Posterior vena cava (tissue), 2 donors: ENCODE measurements around the gene AS3MT. TPM values are rescaled to one million over a fixed set of nuclear protein-coding genes. Genes with fewer than 3 reads are reported as not detected.
A peak's percentile ranks its signal among the peaks of the same experiment; 100 is the strongest.
"Not testable (repeated sequence)": the region's sequence is repeated elsewhere in the genome, so short reads cannot be mapped to it uniquely, and the experiment has no call there.

Source experiments
- DNase-seq: peaks from one replicate; pipeline ENCODE4 v3.0.0-alpha.2; 2020; ENCODE audit warnings: low spot score
- intact Hi-C, 2 donors: fragments of 100-400 bp; cut with DNase I; formaldehyde crosslinking; loops; one replicate each; pipeline versions ENCODE4 v1.14.1 to v1.14.2; 2022 to 2023
- total RNA-seq, 2 donors: library from RNA; stranded (reverse); fragmentation: NEBNext Ultra II Directional; extraction: Animal tissue kit (Norgen Biotek cat#: 25700); gene quantifications; one replicate each; pipeline ENCODE4 v1.2.1, GENCODE V29; 2021
- donor health status: DM: yes; HTN: yes; CAD: no.
- donor health status: DM: yes; HTN: yes; CAD: no.

AS3MT gene
- total RNA-seq, 2 donors from 2014 or later = 0.65 to 1.2 TPM

DNA sequence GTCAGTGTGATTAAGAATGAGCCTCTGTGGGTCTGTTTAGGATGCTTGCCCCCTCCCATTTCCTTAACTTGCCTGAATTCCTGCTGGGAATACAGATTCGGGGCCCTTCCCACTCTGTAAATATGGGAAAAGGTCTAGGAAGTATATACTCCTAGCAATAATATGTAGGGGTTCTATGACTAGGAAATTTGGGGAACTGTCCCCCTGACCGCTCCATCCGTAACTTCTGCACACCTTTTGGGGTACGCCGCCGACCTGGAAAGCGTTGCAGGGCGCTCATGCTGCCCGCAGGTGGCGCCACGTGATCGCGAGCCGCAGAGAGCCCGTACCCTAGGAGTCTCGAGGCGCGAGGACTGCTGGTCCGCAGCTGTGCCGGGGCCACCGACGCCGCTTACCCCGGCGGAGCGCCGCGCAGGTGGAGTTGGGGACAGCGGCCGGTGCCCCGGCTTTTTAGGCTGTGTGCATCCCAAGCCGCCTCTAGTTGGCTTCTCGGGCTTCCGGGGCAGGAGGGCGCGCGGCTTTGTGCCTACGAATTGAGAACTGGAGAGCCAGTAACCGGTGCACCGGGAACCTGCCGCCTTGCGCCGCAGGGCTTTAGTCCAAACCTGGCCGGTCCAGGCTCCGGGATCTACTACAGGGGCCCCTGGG lies 48.2 kb downstream of the AS3MT start:
- intact Hi-C loops = loop anchor here (2.0 to 10.0 kb wide), 4 partner anchors 151 to 335 kb away; partner anchors contain the start of gene RPEL1 (in 1 of the 2)
- peak; percentile 94 for DNase-seq

DNA sequence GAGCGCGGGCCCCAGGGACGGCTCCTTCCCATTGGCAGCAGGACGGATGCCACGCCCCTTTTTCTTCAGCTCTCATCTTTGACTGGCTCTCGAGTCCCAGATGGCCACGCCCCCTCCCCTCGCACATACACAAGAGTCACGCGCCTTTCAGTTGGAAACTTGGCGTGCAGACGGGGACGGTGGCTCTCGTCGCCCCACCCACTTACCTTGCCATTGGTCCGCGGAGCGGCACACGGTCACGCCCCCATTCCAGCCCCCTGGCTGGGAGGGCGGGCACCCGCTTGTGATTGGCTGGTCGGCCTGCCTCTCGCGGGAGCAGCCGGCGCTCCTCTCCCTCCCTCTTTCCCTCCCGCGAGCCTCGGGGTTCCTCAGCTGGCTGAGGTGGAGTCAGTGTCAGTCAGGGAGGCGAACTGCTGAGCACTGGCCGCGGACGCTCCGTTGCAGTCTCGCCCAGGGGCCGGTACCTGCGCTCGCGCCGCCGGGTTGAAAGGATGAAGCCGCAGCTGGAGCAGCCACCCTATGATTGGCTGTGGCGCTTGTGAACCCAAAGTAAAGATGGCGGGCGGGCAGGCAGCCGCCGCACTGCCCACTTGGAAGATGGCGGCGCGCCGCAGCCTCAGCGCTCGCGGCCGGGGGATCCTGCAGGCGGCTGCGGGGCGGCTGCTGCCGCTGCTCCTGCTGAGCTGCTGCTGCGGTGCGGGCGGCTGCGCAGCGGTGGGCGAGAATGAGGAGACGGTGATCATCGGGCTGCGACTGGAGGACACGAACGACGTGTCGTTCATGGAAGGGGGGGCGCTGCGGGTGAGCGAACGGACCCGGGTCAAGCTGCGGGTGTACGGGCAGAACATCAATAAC lies 48.9 kb downstream of the AS3MT start, which contains the start of gene CNNM2:
Gene CNNM2 (plus strand): TSS at position 333 of the 855 bp plus-strand sequence. CDS start 187 bp downstream, at position 520.
- peak; percentile 100 for DNase-seq
- intact Hi-C loops = loop anchor here (2.0 to 10.0 kb wide), 4 partner anchors 151 to 334 kb away; partner anchors contain the start of gene RPEL1 (in 1 of the 2)

DNA sequence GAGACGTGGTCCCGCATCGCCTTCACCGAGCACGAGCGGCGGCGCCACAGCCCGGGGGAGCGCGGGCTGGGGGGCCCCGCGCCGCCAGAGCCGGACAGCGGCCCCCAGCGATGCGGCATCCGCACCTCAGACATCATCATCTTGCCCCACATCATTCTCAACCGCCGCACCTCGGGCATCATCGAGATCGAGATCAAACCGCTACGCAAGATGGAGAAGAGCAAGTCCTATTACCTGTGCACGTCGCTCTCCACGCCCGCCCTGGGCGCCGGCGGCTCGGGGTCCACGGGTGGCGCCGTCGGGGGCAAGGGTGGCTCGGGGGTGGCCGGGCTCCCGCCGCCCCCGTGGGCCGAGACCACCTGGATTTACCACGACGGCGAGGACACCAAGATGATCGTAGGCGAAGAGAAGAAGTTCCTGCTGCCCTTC lies 49.6 kb downstream of the AS3MT start:
- no peak for DNase-seq
- intact Hi-C loops = loop anchor here (5.0 to 10.0 kb wide), 3 partner anchors 153 to 333 kb away; partner anchors contain the start of gene RPEL1 (in 1 of the 2)

DNA sequence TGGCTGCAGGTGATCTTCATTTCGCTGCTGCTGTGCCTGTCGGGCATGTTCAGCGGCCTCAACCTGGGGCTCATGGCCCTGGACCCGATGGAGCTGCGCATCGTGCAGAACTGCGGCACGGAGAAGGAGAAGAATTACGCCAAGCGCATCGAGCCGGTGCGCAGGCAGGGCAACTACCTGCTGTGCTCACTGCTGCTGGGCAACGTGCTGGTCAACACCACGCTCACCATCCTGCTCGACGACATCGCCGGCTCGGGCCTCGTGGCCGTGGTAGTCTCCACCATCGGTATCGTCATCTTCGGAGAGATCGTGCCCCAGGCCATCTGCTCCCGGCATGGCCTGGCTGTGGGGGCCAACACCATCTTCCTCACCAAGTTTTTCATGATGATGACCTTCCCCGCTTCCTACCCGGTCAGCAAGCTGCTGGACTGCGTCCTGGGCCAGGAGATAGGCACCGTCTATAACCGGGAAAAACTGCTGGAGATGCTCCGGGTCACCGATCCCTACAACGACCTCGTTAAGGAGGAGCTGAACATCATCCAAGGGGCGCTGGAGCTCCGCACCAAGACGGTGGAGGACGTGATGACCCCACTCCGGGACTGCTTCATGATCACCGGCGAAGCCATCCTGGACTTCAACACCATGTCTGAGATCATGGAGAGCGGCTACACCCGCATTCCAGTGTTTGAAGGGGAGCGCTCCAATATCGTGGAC lies 50.1 kb downstream of the AS3MT start:
- intact Hi-C loops = loop anchor here (5.0 to 10.0 kb wide), 3 partner anchors 153 to 333 kb away; partner anchors contain the start of gene RPEL1 (in 1 of the 2)
- no peak for DNase-seq

DNA sequence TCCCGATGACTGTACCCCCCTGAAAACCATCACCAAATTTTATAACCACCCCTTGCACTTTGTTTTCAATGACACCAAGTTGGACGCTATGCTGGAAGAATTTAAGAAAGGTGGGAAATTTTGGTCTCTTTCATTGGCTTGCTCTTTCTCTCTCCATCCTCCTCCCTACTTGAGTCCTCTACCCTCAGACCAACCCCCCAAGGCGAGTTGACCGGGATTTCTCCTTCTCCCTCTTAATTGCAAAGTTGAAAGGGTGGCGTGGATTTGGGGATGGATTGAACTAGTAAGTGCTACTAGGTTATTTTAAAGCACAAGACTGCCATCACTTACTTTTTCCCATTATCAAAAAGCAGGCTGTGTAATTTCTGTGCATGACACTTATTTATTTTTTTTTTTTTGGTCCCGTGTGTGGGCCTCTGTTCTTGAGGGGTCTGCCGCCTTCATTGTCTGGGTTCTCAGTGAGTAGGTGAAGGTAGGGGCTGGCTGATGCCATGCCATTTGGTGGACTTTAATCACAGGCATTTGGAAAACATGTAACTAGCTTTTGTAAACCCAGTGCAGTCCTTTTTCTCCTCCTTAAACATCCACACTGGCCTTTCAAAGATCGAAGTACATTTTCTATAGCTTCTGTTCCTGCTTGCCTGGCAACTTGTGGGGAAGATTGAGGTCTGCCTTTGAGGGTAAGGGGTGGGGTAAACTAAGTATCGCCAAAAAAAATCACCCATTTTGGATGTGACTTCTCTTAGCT lies 50.9 kb downstream of the AS3MT start:
- intact Hi-C loops = loop anchor here (5.0 to 10.0 kb wide), 3 partner anchors 152 to 332 kb away; partner anchors contain the start of gene RPEL1 (in 1 of the 2)
- DNase-seq = no peak

DNA sequence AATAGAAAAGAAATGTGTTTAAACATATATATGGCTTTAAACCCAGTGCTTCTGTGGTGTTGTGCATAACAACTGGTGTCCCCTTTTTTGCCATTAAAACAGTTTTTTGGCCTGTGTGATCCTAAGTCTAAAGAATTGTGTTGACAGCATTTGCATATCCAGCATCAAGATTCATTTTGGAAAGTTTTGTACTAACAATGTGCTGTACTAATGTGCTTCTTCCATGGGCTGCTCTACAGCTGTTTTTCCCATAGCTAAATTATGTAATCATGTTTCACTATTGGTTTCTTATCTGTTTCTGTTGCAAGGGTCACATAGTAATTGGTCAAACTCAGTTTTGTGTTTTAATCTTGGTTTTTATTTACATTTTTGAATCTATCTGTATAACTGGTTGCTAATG lies 54.3 kb downstream of the AS3MT start:
- no peak for DNase-seq
- intact Hi-C loops = no loop called here

DNA sequence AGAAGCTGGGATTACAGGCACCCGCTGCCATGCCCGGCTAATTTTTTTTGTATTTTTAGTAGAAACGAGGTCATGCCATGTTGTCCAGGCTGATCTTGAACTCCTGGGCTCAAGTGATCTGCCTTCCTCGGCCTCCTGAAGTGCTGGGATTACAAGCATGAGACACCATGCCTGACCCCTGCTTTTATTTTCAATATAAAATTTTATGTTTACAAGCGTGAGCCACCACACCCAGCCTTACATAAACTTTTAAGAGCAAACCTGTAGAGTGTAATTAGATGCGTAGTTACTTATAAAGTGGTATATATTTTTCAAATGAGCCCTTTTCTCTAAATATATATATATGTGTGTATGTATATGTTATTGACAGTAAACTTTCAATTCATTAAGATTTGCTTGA lies 57.6 kb downstream of the AS3MT start:
- intact Hi-C loops = no loop called here
- no peak for DNase-seq

DNA sequence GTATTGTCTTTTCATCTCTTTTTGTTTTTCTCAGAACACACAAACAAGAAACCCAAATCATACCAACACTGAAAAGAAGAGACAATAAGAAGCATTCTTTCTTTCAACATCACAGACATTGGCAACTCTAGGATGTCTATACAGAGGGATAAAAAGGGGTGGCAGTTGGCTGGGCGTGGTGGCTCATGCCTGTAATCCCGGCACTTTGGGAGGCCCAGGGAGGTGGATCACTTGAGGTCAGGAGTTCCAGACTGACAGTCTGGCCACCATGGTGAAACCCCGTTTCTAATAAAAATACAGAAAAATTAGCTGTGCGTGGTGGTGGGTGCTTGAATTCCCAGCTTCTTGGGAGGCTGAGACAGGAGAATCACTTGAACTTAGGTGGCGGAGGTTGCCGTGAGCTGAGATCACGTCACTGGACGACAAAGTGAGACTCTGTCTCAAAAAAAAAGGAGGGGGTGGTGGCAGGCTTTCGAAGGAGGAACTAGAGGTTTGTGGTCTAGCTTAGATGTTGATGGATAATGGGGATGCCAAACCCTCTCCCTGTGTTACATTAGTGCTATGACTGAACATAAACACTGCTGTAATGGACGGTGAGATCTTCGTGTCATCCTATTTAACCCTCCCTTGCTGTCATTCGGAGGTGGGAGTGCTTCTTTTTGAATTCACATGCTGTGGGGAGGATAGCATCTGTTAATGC lies 58.2 kb downstream of the AS3MT start:
- intact Hi-C loops = no loop called here
- DNase-seq = no peak

DNA sequence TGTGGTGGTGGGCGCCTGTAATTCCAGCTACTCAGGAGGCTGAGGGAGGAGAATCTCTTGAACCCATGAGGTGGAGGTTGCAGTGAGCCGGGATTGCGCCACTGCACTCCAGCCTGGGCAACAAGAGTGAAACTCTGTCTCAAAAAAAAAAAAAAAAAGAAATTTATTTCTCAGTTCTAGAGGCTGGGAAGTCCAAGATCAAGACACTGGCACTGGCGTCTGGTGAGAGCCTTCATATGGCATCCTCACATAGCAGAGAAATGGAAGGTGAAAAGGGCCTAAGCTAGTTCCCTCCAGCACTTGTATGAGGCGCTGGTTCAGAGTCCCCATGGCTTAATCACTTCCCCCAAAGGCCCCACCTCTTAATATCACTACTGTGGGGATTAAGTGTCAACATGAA lies 59.2 kb downstream of the AS3MT start:
- intact Hi-C loops, DNase-seq: not testable (repeated sequence)

DNA sequence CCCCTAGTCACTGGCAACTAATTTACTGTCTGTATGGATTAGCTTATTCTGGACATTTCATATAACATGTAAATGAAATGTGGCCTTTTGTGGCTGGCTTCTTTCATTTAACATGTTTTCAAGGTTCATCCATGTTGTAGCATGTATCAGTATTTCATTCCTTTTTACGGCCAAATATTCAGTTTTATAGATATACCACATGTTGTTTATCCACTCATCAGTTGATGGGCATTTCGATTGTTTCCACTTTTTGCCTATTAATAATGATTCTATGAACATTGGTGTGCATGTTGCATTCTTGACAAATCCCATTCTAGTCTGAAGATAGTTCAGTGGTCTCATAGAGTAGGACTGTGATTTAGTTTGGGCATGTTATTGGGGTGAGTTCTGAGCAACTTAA lies 61.5 kb downstream of the AS3MT start:
- intact Hi-C loops = no loop called here
- no peak for DNase-seq

DNA sequence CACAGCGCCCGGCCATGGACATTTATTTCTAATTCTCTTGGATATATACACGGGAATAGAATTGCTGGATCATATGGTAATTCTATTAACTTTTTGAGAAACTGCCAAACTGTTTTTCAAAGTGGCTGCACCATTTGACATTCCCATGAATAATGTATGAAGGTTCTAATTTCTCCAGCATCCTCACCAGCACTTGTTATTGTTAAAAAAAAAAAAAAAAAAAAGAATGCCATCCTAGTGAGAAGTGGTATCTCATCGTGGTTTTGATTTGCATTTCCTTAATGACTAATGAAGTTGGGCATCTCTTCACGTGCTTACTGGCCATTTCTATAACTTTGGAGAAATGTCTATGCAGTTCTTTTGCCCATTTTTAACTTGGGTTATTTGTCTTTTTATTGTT lies 62.4 kb downstream of the AS3MT start:
- DNase-seq = no peak
- intact Hi-C loops = no loop called here

DNA sequence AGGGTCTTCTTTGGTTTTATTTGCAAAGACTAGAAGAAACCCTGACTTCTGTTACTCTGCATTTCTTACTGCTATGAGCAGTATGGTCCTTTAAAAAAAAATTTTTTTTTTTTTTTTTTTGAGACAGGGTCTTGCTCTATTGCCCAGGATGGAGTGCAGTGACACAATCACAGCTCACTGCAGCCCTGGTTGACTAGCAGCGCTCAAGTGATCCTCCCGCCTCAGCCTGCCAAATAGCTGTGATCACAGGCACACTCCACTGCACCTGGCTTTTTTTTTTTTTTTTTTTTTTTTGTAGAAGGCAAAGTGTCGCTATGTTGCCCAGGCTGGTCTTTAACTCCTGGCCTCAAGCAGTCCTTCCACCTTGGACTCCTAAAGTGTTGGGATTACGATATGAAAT lies 66.2 kb downstream of the AS3MT start:
- intact Hi-C loops = no loop called here
- no peak for DNase-seq

DNA sequence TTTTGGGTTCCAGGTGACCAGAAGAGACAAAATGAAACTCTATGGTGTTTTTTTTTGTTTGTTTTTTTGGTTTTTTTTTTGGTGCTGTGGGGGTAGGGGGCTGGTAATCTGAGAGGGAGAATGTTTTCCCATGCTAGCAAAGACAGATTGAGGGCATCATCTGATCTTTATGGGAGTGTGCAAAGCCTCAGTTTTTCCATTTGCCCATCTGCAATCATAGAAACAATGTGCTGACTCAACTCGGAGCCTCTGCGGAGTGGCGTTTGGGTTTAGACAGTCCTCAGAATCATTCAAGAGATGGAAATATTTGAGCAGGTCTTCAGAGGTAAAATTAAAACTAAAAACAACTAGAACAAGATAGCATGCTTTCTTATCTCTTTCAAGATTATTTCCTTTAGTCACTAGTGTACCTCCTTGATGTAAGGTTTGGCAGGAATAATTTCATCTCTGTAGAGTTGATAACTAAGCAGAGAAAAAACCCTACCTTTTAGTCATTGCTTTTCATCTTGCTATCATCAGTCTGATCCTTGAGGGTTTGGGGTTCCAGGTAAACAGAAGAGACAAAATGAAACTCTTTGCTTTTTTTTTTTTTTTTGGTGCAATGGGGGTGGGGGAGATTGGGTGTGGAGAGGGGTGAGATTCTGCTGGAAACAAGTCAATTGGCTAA lies 66.8 kb downstream of the AS3MT start:
- intact Hi-C loops = no loop called here
- no peak for DNase-seq

DNA sequence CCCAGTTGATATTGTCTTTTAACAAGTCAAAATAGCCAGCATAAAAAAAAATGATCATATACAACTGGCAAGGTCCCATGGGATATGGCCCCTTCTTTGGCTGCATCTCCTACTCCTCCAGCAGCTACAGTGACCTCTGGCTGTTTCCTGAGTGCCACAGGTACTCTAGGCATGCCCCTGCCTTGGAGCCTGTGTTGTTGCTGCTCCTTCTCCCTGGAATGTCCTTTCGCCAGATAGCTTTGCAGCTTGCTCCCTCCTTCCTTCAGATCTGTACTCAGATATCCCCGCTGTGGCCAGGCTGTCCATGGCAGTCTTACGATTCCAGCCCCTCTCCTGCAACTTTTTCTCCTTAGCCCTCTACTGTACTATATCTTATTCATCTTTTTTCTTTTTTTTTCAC lies 72.1 kb downstream of the AS3MT start:
- intact Hi-C loops = no loop called here
- no peak for DNase-seq

DNA sequence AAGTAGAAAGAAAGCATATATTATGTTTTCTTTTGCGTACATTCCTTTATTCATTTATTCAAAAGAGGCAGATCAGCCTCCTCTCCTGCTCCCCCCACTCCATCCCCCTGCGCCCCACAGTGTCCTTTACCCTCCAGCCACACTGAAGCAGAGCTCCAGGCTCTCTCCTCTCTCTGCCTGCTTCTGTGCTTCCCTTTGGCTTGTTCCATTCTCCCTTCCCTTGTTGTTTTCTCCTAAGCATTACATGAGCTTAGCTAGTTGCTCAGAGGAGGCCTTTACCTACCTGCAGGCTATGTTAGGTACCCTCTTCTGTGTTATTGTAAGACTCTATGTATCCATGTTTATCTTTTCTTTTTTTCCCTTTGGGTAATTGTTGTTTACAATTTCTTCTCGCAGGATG lies 76.2 kb downstream of the AS3MT start:
- intact Hi-C loops = no loop called here

DNA sequence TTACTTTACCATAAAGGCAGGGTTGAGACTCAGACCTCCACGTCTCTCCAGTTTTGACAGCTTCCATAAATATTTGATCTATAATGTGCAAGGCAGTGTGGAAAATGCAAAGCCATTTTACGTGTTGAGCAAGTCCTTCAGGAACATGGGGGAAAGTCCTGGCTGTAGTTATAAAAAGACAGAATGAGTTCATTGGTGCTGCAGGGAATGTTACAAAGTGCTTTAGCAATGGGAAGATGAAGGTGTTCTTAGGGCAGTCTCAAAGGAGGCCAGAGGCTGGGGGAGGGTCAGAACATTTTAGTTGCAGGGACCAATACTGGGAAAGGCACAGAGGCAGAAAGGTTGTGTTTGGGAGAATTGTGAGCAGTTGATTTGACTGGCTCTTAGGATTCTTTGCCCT lies 76.7 kb downstream of the AS3MT start:
- no peak for DNase-seq
- intact Hi-C loops = no loop called here

More for the DNA sequence above, 76.2 kb downstream of the AS3MT start:
- no peak for DNase-seq

DNA sequence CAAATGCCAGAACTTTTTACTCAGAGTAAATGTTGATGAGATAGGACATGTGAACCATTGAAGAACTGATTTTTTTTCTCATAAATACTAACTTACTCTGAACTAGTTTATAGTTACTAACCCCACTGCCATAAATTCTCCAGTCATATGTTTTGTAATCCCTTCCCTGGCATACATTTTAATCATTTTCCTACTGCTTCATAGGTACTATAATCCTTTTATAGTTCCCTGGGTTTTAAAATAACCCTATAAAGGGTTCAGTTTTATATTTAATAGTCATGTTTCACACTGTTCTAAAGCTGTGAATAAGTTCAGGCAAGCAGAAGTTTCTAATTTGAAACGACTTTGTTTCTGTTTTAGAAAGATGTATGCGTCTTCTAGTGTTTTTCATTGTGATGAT lies 77.7 kb downstream of the AS3MT start:
- DNase-seq = no peak

DNA sequence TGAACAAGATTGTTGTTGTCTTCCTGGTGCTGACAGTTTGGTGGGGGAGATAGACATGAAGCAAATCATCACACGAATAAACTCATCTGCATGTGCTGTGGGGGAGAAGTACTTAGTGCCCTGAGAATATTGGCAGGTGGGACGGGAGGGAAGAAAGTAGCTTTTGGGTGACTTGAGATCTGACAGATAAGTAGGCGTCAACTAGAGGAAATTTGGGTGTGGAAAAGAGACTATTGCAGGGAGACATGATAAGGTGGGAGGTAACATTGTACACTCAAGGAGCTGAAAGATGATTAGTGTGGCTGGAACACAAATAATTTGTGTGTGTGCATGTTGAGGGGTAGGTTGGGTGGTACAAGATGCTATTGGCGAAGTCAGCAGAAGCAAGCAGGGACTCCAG lies 78.9 kb downstream of the AS3MT start:
- no peak for DNase-seq
- intact Hi-C loops = no loop called here

More for the DNA sequence above, 77.7 kb downstream of the AS3MT start:
- intact Hi-C loops = no loop called here
